ENCODE results near the gene CNIH4.
A peak's percentile ranks its signal among the peaks of the same experiment; 100 is the strongest.
"Not testable (repeated sequence)": the region's sequence is repeated elsewhere in the genome, so short reads cannot be mapped to it uniquely, and the experiment has no call there.

Gene CNIH4

GRCh38 chr1:224349716-224350115 lies 7.0 kb upstream of the CNIH4 start:
- DNase-seq, result not testable (repeated sequence)

GRCh38 chr1:224352436-224353085 lies 4.1 kb upstream of the CNIH4 start:
- DNase-seq, result not testable (repeated sequence)

GRCh38 chr1:224353975-224354925 lies 2.4 kb upstream of the CNIH4 start:
- no peak for DNase-seq

- DNase-seq, result no peak
These were observed 996 bp downstream of the CNIH4 start for GRCh38 chr1:224357626-224358124.

- no peak for DNase-seq
These were observed 1.6 kb downstream of the CNIH4 start for GRCh38 chr1:224358237-224358636.

- no peak for DNase-seq
These were observed 2.5 kb downstream of the CNIH4 start for GRCh38 chr1:224359207-224359606.

GRCh38 chr1:224368409-224368808 lies 11.7 kb downstream of the CNIH4 start:
- DNase-seq, result no peak

- no peak for DNase-seq
These were observed 16.4 kb downstream of the CNIH4 start for GRCh38 chr1:224373008-224373590.

GRCh38 chr1:224375059-224375458 lies 18.4 kb downstream of the CNIH4 start:
- DNase-seq, result no peak

GRCh38 chr1:224377676-224378006 lies 21.0 kb downstream of the CNIH4 start:
- no peak for DNase-seq

GRCh38 chr1:224378855-224379631 lies 22.4 kb downstream of the CNIH4 start:
- DNase-seq, result no peak

- peak; percentile 41 for DNase-seq
These were observed 23.3 kb downstream of the CNIH4 start for GRCh38 chr1:224380003-224380402.

GRCh38 chr1:224381880-224382548 lies 25.3 kb downstream of the CNIH4 start:
- DNase-seq, result no peak

GRCh38 chr1:224383218-224383617 lies 26.5 kb downstream of the CNIH4 start:
- no peak for DNase-seq

- no peak for DNase-seq
These were observed 30.7 kb downstream of the CNIH4 start for GRCh38 chr1:224387302-224387912.

- no peak for DNase-seq
These were observed 31.3 kb downstream of the CNIH4 start for GRCh38 chr1:224387943-224388342.

- no peak for DNase-seq
These were observed 33.8 kb downstream of the CNIH4 start for GRCh38 chr1:224390517-224390916.

- no peak for DNase-seq
These were observed 36.0 kb downstream of the CNIH4 start for GRCh38 chr1:224392411-224393249.

GRCh38 chr1:224393294-224393693 lies 36.6 kb downstream of the CNIH4 start:
- DNase-seq, result no peak

- no peak for DNase-seq
These were observed 43.2 kb downstream of the CNIH4 start for GRCh38 chr1:224399887-224400286.

Measured in activated gamma-delta T cell treated with Interleukin-2 at 50 U/mL for 16 hours (primary cell).